Measurements from ENCODE around the gene TMEM245.
"Not testable (repeated sequence)": the region's sequence is repeated elsewhere in the genome, so short reads cannot be mapped to it uniquely, and the experiment has no call there.

TMEM245 gene

DNA sequence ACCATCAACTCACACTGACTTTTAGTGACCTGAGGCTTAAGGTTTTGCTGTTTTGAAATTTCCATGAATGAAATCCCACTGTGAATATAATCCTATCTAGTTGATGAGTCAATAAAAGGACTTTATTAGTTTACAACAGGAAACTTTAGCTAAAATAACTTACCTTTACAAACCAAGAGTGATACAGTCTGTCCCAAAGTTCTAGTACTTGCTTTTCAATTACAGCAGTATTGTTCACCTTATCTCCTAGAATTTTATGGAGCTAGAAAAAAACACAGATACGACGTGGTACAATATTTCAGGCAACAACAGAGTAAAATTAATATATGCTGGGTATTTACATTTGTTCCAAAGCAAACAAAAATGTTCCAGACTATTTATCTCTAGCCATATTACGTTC is 59.6 kb downstream of the TMEM245 start:
- no peak for DNase-seq

DNA sequence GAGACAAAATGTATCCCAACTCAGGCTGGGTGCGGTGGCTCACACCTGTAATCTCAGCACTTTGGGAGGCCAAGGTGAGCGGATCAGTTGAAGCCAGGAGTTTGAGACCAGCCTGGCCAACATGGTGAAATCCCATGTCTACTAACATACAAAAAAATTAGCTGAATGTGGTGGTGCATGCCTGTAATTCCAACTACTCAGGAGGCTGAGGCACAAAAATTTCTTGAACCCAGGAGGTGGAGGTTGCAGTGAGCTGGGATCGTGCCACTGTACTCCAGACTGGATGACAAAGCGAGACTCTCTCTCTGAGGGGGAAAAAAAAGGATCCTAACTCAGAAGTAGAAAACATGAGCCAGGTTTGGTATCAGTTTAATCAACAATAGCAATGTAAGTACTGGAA is 66.6 kb downstream of the TMEM245 start:
- not testable (repeated sequence) for DNase-seq

DNA sequence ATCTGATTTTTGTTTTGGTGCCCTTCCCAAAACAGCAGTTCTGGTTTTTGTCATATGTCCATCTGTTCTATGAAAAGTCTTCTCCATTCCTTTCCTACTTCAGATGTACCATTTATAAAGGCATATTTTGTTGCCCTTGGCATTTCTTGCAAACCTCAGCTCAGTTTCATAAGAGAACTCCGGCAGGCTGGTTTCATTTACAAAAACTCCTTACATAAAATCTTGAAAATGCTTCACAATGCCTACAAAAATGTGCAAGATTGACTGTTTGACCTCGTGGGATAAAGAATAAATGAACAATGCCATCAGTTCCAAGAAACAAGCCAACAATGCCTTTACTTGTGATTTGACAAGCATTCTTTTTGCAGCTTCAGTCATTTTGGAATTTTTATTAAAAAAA is 67.3 kb downstream of the TMEM245 start:
- no peak for DNase-seq

- DNase-seq: no peak
Observed at GRCh38 chr9:109051733-109052132, 68.0 kb downstream of the TMEM245 start.

DNA sequence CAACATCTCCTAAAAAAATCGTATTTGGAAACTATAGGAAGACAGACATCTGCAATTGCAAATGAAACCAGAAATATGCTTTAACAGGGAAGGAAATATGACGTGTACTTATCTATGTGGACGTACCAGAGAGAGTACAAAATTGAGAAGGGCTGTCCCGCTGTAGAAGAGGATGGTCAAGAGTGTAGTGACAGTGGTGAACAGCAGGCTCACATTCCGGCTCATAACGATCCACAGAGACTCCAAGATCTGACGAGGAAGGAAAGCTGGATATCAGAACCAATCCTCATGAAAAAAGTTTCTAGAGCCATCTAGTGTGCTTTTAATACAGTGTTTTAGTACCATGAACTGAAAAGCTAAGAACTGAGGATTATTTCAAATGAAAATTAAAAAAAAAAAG is 69.3 kb downstream of the TMEM245 start:
- DNase-seq: no peak

DNA sequence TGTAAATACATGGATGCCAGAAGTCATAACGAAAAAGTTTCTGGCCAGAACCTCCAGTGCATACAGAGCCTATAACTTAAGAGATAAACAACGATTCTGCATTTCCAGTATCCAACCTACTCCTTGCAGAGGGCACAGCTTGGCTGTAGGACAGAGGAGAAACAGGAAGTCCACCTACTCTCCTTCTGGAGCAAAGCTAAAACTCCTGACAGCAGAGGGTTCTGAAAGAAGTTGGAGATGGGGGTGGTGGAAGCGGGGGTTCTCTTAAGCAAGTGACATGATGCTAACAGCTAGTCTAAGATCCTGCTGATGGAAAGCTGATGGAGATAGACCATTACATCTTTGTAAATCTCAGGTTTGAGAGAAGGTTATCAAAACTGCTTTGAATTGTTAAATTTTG is 70.9 kb downstream of the TMEM245 start:
- DNase-seq: no peak

GRCh38 chr9:109047259-109047658 is 72.5 kb downstream of the TMEM245 start:
- DNase-seq: no peak

DNA sequence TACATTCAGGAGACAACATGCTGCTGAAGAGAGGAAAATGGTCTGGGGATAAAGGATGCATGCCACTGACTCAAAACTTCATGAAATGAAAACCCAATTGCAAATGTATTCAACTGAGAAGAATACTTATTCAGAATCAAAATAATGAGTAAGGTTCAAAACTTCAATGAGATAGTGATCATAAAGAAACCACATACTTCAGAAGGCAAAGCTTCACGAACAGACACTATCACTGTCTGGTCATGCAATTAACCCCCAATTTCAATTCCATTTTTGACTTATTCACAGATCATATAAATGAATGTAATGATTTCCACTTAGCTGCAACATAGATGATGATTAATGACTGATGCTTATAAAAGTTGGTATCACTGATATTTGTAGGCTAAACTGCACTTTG is 73.4 kb downstream of the TMEM245 start:
- DNase-seq: no peak

DNA sequence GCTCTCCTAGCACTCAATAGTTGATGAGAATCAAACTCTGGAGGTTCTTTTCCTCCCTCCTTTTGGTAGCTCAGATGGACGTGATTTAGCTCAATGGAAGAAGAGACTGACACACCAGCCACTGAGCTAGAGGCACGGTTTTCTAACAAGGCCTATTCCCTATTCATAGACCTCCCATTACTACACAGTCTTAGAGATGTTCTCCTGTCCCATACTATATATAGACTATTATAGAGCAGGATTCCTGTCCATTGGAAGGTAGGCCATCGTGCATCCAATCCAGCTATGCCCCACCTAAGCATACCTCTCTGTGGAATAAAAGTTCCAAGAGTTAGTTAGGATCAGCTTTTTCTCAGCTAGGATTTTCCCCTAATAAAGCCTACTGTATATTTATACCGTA is 76.2 kb downstream of the TMEM245 start:
- no peak for DNase-seq

GRCh38 chr9:109040571-109040970 is 79.2 kb downstream of the TMEM245 start:
- DNase-seq: no peak

GRCh38 chr9:109039539-109039938 is 80.2 kb downstream of the TMEM245 start:
- DNase-seq: no peak

DNA sequence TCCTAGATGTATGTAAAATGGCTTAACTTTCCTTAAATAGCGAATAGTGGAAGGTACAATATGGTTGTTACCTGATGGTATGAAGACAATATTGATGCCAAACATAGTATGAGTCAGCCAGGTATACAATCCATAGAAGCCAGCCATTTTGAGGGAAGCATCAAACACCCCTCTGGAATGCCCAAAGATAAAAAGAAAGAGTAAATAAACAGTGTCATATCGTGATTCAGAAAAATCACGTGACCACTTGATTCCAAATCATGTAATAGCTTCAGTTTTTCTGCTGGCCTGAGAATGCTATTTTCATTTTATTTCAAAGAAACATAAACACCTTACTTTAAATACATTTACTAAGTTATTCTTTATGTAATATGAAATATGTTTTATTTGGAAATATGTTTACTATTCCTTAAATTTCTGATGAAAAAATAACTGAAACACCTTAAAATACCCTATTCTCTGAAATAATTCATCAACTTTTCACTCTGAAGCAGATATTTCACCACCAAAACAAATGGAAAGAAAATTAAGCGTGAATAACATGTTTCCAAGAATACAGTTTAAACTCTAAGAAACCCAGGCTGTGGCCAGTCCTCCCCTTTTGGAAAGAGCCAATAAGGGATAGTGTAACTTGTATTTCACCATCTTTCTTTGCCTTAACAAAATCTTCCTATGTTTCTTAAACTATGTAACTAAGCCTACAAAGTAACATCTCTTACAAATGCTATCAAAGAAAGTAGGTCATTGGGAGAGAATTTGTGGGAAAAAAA is 81.6 kb downstream of the TMEM245 start:
- no peak for DNase-seq

GRCh38 chr9:109036744-109037680 is 82.7 kb downstream of the TMEM245 start:
- DNase-seq: no peak

DNA sequence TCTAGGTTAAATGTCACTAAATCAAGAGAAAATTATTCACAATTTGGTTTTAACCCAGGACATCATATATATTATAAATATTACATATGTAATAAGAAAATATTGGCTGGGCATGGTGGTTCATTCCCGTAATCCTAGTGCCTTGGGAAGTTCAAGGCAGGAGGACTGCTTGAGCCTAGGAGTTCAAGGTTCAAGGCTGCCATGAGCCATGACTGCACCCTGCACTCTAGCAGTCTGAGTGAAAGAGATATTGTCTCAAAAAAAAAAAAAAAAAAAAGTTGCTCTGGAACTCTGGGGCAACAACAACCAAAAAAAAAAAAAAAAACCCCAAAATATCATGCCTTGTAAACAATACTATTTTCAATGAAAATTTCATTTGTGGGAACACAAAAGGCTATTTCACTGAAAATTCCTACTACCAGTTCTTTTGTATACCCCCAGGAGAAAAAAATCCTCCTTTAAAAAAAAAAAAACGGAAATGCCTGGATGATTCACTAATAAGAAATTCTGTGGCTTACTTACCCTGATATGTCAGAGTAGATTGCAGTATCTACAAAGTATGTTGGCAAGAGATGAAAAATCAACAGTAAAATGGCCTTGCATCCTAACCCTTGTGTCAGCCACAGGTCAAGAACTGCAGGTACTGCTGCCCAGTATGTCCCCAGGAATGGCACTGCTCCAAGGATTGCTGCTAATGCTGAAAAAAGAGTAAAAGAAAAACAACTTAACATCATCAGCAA is 83.9 kb downstream of the TMEM245 start:
- DNase-seq: no peak

DNA sequence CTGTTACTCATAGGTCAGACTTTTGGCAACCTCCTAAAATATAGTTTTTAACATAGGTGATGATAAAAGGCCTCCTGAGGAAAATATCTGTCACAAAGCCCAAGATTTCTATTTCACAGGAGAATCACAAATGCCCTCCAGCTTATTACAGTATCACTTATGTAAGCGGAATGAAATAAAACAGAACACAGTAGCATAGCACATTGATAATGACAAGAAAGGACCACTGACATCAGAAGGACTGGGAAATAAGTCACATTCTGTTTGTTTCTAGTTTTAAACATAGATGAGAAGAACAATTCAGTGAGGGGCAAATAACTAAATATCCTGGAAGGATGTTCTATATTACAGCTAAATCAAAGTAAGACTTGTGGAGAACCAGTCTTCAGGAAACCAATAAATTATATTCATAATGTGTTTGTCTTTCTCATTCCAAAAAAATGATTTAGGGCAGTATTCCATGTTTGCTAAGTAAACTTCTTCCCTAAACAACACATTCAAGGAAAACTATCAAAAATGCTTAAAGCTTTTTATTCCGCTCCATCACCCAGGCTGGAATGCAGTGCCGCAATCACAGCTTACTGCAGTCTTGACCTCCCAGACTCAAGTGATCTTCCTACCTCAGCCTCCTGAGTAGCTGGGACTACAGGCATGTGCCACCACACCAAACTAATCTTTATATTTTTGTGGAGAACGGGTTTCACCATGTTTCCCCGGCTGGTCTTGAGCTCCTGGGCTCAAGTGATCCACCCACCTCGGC is 85.6 kb downstream of the TMEM245 start:
- DNase-seq: no peak

DNA sequence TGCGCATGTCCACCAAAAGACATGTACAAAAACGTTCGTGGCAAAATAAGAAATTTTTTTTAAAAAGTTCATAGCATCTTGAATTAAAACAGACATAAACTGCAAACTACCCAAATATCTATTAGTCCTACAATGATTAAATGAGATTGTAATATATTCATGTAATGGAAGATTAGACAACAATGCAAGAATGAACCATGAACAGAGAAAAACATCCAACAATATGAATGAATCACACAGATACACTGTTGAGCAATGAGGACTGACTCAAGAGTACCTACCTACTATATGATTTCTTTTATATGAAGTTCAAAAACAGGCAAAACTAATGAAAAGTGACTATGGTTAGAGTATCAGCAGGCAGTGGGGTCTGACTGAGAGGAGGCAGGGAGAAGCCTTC is 88.5 kb downstream of the TMEM245 start:
- DNase-seq: no peak

DNA sequence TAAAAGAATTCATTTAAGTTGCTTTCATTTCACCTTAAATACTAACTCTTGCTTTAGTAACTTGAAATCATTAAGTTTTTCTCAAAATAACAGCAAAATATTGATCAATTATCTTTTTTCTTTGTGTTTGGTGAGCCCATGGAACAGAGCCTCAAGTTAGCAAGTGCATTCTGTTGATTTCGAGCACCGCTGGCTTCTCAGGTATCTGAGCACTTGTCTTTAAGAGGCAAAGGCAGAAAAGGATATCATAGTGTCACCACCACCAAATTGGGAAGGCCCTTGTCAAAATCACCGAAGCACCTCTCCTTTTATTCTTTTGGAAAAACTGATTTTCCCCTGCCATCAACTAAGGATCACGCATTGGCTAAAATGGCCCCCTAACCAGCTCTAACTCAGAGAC is 89.3 kb downstream of the TMEM245 start:
- no peak for DNase-seq

- no peak for DNase-seq
Observed at GRCh38 chr9:109028457-109028856, 91.3 kb downstream of the TMEM245 start.

DNA sequence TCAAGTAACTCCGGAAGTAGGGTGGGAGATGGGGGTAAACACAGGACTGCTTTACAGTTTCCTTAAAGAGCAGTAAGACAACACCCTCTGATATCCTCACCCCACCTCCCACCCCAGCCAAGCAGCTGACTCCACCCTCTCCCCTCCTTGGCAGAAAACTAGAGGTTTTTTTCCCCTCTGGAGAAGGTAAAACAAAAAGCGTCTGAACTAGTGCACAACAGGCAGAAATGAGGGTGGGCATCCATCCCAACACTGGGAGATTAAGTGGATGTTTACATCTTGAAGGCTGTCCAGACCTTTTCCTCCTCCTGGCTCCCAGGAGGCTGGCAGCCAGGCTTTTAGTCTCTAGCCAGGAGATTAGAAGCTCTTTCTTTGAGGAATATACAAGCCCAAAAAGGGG is 92.6 kb downstream of the TMEM245 start:
- no peak for DNase-seq

DNA sequence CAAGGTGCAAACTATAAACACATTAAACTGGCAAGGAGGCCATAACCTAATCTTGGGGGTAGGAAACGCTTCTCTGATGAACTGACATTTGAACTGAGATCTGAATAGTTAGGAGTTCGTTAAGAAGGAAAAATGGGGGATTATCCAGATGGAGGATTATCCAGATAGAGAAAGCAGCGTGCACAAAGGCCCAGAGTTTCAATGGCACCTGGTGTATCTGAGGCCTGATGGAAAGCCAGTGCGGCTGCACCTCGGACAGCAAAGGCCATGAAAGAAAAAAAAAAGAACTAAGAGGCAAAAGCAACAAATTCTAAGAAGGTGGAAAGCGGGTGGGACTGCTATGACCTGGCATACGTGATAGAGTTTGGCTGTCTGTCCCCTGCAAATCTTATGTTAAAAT is 93.4 kb downstream of the TMEM245 start:
- no peak for DNase-seq

DNA sequence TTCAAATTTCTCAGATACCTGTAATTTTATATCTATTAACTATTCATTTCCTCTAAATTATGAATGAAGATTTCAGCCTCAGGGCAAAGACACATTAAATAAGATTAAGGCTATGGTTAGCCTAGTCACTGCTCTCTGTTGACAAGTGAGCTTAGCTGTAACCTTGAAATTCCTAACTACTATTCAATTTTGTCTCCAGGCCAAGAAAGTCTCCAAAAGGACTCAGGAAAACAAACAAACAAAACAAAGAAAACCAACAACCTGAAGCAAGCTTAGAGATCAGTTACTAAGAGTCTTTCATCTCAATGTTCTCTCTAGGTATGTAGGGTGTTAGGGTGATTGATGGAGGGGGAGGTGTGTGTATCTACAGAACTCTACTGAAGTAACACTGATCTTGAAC is 96.9 kb downstream of the TMEM245 start:
- no peak for DNase-seq

Measured in femur (tissue), 1 donor.